DND-41 (cell line): Measurements from ENCODE around the gene GHRL.

Source experiments
- CTCF ChIP-seq: IDR thresholded peaks from 2 replicates; pipeline ENCODE4 v1.5.1; 2012; ENCODE audit warnings: borderline replicate concordance, low read length, moderate library complexity, mild to moderate bottlenecking; ENCODE audit not compliant: poor library complexity, severe bottlenecking; ENCODE audit errors: extremely low read depth
- EZH2 ChIP-seq: IDR thresholded peaks from 3 replicates; pipeline ENCODE4 v1.6.1; 2012; ENCODE audit warnings: borderline replicate concordance, low read depth, mild to moderate bottlenecking, moderate library complexity, low read length, inconsistent platforms; ENCODE audit not compliant: severe bottlenecking

GRCh38 chr3:10332481-10333348 is 40.0 kb upstream of the GHRL start:
- TF ChIP-seq CTCF = no peak
- no peak for TF ChIP-seq EZH2
